Measurements from ENCODE around the gene PAPPA2. TPM values are rescaled to one million over a fixed set of nuclear protein-coding genes. Genes with fewer than 3 reads are reported as not detected.

The PAPPA2 gene
- total and polyA plus RNA-seq, 4 experiments from 2014 or later, result not detected

DNA sequence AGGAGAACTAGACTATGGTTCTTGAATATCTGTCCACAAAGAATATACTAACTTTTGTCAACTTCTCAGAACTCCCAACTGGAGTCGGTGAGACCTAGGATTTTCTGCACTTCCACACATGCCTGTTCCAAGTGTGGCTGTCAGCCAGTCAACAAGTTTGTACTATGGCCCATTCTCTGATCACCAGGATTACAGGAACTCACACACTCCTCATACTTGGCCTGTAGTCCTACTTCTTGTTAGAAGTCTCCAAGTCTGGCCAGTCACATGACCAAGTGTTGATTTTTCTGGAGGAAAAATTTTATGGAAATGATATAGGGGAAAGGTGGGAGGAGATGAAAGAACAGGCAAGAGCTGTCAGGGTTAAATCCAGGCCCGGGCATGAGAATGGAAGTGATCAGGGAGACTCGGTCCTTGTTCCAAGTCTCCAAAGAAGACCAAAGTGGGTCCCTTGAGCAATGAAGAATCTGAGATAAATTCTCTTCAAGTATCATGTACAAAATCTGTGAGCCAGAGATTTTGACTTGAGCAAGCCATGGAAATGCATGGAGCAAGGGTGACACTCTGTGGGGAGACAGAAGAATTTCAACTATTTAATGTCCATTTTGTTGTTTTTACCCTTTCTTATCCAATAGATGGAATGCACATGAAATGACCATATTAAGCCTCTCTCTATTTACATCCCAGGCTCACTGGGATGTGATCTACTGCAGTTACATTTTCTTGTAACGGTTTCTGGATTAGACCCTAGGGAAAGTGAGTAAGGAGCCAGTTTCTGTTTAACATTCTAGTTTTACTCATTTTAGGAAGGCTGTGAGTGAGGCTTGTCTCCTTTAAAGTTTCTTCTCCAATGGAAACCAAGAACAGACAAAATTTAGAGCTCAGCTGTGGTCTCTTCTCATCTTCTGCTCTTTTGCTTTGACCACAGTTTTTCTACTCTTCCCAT, 380.6 kb downstream of the PAPPA2 start:
- H3K4me3 Mint-ChIP-seq, result no peak overlapping the region
- peaks cover 1 to 3% of the 10 kb centered on the region in 2 donors for H3K27me3 Mint-ChIP-seq
- peaks cover 0 to 2% (median 0%) of the 10 kb centered on the region in 8 donors for H3K9me3 Mint-ChIP-seq
- no peaks in the 10 kb centered on the region for H3K9me3 ChIP-seq (ENCODE audit: control insufficient read depth in 1 of 2, low read length in 2 of 2)
- no peaks in the 10 kb centered on the region for H3K4me1 ChIP-seq (ENCODE audit: insufficient read depth, low read length)
- H3K36me3 Mint-ChIP-seq, result no peaks in the 10 kb centered on the region
- ChIA-PET CTCF (ENCODE audit: partially characterized antibody) (no interaction called here), POLR2A (ENCODE audit: partially characterized antibody) (no interaction called here)
- H3K4me1 Mint-ChIP-seq, result no peaks in the 10 kb centered on the region
- DNase-seq, result no peak
- intact Hi-C loops (cut with micrococcal nuclease), result no loop called here
- H3K27me3 ChIP-seq (ENCODE audit: insufficient read depth, low read length), result no peaks in the 10 kb centered on the region
- no peak overlapping the region for H3K27ac Mint-ChIP-seq
- H3K27ac ChIP-seq (ENCODE audit: low read depth, low read length), result no peak overlapping the region
- no peak overlapping the region for H3K4me3 ChIP-seq (ENCODE audit: low read length in 2 of 2)
- H3K36me3 ChIP-seq (ENCODE audit: insufficient read depth, low read length), result no peaks in the 10 kb centered on the region

- POLR2A ChIA-PET (ENCODE audit: partially characterized antibody), result no interaction called here
Observed at GRCh38 chr1:176847052-176847451, 384.1 kb downstream of the PAPPA2 start.

DNA sequence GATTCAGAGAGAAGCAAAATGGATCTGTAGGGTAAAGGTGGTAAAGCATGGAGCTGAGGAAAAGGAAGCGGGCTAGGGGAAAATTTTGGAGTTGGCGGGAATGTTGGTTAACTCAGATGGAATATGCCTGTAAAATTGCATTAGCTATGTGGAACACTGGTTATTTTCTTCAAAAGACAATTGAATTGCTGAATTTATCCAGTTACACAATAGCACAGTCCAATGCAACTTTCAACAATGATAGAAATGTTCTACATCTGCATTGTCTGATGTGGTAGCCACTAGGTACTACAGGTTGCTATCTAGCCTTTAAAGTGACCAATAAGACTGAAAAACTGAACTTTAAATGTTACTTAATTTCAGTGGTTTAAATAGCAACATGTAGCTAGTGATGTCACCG, 386.3 kb downstream of the PAPPA2 start:
- H3K4me1 Mint-ChIP-seq, result no peaks in the 10 kb centered on the region
- H3K27me3 Mint-ChIP-seq, result peaks cover 0 to 1% of the 10 kb centered on the region in 2 donors
- ChIA-PET POLR2A (ENCODE audit: partially characterized antibody) (no interaction called here), CTCF (ENCODE audit: partially characterized antibody) (no interaction called here)
- no peak for DNase-seq
- Histone ChIP-seq H3K4me1 (ENCODE audit: insufficient read depth, low read length) (no peaks in the 10 kb centered on the region), H3K36me3 (ENCODE audit: insufficient read depth, low read length) (no peaks in the 10 kb centered on the region), H3K4me3 (ENCODE audit: low read length in 2 of 2) (no peak overlapping the region), H3K9me3 (ENCODE audit: control insufficient read depth in 1 of 2, low read length in 2 of 2) (no peaks in the 10 kb centered on the region), H3K27me3 (ENCODE audit: insufficient read depth, low read length) (no peaks in the 10 kb centered on the region), H3K27ac (ENCODE audit: low read depth, low read length) (no peak overlapping the region)
- H3K9me3 Mint-ChIP-seq, result peaks cover 0 to 3% (median 0%) of the 10 kb centered on the region in 8 donors
- H3K4me3 Mint-ChIP-seq, result no peak overlapping the region
- H3K27ac Mint-ChIP-seq, result no peak overlapping the region
- intact Hi-C loops (cut with micrococcal nuclease), result no loop called here
- H3K36me3 Mint-ChIP-seq, result no peaks in the 10 kb centered on the region

More at GRCh38 chr1:176847052-176847451, 384.1 kb downstream of the PAPPA2 start:
- CTCF ChIA-PET (ENCODE audit: partially characterized antibody), result no interaction called here
- no peak overlapping the region for H3K27ac Mint-ChIP-seq
- no peak overlapping the region for H3K27ac ChIP-seq (ENCODE audit: low read depth, low read length)
- H3K27me3 Mint-ChIP-seq, result peaks cover 0 to 1% of the 10 kb centered on the region in 2 donors
- H3K36me3 ChIP-seq (ENCODE audit: insufficient read depth, low read length), result no peaks in the 10 kb centered on the region
- H3K4me3 Mint-ChIP-seq, result no peak overlapping the region
- H3K9me3 ChIP-seq (ENCODE audit: control insufficient read depth in 1 of 2, low read length in 2 of 2), result no peaks in the 10 kb centered on the region
- DNase-seq, result no peak
- no peak overlapping the region for H3K4me3 ChIP-seq (ENCODE audit: low read length in 2 of 2)
- H3K27me3 ChIP-seq (ENCODE audit: insufficient read depth, low read length), result no peaks in the 10 kb centered on the region
- intact Hi-C loops (cut with micrococcal nuclease), result no loop called here
- H3K9me3 Mint-ChIP-seq, result peaks cover 0 to 2% (median 0%) of the 10 kb centered on the region in 8 donors
- H3K4me1 Mint-ChIP-seq, result no peaks in the 10 kb centered on the region
- H3K36me3 Mint-ChIP-seq, result no peaks in the 10 kb centered on the region
- H3K4me1 ChIP-seq (ENCODE audit: insufficient read depth, low read length), result no peaks in the 10 kb centered on the region

DNA sequence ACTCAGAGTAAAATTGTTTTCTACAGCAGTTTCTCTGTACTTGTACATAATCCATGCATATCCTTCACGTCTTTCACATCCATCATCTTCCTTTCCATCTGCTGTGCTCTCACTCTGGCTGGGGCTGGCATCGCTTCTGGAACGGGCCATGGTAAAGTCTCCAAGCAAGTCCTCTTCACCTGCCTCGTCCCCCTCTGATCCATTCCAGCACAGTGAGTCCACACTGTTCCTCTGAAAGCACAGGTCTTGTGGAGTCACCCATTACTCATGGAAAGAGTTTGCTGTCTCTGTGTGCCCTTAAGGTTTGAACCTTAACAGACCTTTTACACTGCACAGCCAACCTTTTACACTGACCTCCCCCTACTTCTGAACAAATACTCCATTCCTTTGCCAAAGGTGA, 387.9 kb downstream of the PAPPA2 start:
- no peaks in the 10 kb centered on the region for H3K36me3 ChIP-seq (ENCODE audit: insufficient read depth, low read length)
- peaks cover 0 to 3% (median 0%) of the 10 kb centered on the region in 8 donors for H3K9me3 Mint-ChIP-seq
- no peak overlapping the region for H3K4me3 ChIP-seq (ENCODE audit: low read length in 2 of 2)
- no peaks in the 10 kb centered on the region for H3K9me3 ChIP-seq (ENCODE audit: control insufficient read depth in 1 of 2, low read length in 2 of 2)
- no peak for DNase-seq
- ChIA-PET CTCF (ENCODE audit: partially characterized antibody) (no interaction called here), POLR2A (ENCODE audit: partially characterized antibody) (no interaction called here)
- no peaks in the 10 kb centered on the region for H3K27me3 Mint-ChIP-seq
- H3K36me3 Mint-ChIP-seq, result no peaks in the 10 kb centered on the region
- no peaks in the 10 kb centered on the region for H3K27me3 ChIP-seq (ENCODE audit: insufficient read depth, low read length)
- no peaks in the 10 kb centered on the region for H3K4me1 Mint-ChIP-seq
- H3K27ac Mint-ChIP-seq, result no peak overlapping the region
- H3K4me1 ChIP-seq (ENCODE audit: insufficient read depth, low read length), result no peaks in the 10 kb centered on the region
- intact Hi-C loops (cut with micrococcal nuclease), result no loop called here
- no peak overlapping the region for H3K27ac ChIP-seq (ENCODE audit: low read depth, low read length)
- H3K4me3 Mint-ChIP-seq, result no peak overlapping the region

DNA sequence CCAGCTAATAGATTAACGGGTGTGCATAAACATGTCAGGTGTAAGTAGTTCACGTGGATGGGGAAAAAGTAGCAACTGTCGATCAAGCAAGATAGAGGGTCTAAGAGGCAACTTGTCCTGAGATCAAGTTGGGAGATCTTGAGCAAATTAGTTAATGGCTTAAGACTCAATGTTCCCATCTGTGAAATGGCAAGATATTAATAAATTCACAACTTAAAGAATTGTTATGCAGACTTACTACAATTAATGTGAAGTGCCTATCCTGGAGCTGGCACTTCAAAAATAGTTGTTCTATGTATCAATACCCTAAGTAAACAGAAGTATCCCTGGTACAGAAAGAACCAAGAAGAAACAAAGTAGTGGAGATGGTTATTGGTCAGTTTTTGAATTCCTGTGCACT, 389.1 kb downstream of the PAPPA2 start:
- no peak for DNase-seq
- CTCF ChIA-PET (ENCODE audit: partially characterized antibody), result no interaction called here
- Histone ChIP-seq H3K4me3 (ENCODE audit: low read length in 2 of 2) (no peak overlapping the region), H3K4me1 (ENCODE audit: insufficient read depth, low read length) (no peaks in the 10 kb centered on the region), H3K9me3 (ENCODE audit: control insufficient read depth in 1 of 2, low read length in 2 of 2) (no peaks in the 10 kb centered on the region), H3K27ac (ENCODE audit: low read depth, low read length) (no peak overlapping the region), H3K36me3 (ENCODE audit: insufficient read depth, low read length) (no peaks in the 10 kb centered on the region), H3K27me3 (ENCODE audit: insufficient read depth, low read length) (no peaks in the 10 kb centered on the region)
- POLR2A ChIA-PET (ENCODE audit: partially characterized antibody), result no interaction called here
- H3K4me1 Mint-ChIP-seq, result no peaks in the 10 kb centered on the region
- H3K36me3 Mint-ChIP-seq, result no peaks in the 10 kb centered on the region
- peaks cover 0 to 3% (median under 1%) of the 10 kb centered on the region in 8 donors for H3K9me3 Mint-ChIP-seq
- intact Hi-C loops (cut with micrococcal nuclease), result no loop called here
- no peak overlapping the region for H3K27ac Mint-ChIP-seq
- H3K27me3 Mint-ChIP-seq, result no peaks in the 10 kb centered on the region
- H3K4me3 Mint-ChIP-seq, result no peak overlapping the region

GRCh38 chr1:176853503-176853902, 390.5 kb downstream of the PAPPA2 start:
- Mint-ChIP-seq H3K27me3 (no peaks in the 10 kb centered on the region), H3K4me1 (no peaks in the 10 kb centered on the region), H3K36me3 (no peaks in the 10 kb centered on the region), H3K4me3 (no peak overlapping the region), H3K9me3 (peaks cover 0 to 3% (median under 1%) of the 10 kb centered on the region in 8 donors), H3K27ac (no peak overlapping the region)
- H3K4me1 ChIP-seq (ENCODE audit: insufficient read depth, low read length), result no peaks in the 10 kb centered on the region
- POLR2A ChIA-PET (ENCODE audit: partially characterized antibody), result no interaction called here
- H3K4me3 ChIP-seq (ENCODE audit: low read length in 2 of 2), result no peak overlapping the region
- intact Hi-C loops (cut with micrococcal nuclease), result no loop called here
- no peaks in the 10 kb centered on the region for H3K27me3 ChIP-seq (ENCODE audit: insufficient read depth, low read length)
- H3K36me3 ChIP-seq (ENCODE audit: insufficient read depth, low read length), result no peaks in the 10 kb centered on the region
- DNase-seq, result no peak
- no peaks in the 10 kb centered on the region for H3K9me3 ChIP-seq (ENCODE audit: control insufficient read depth in 1 of 2, low read length in 2 of 2)
- CTCF ChIA-PET (ENCODE audit: partially characterized antibody), result no interaction called here
- H3K27ac ChIP-seq (ENCODE audit: low read depth, low read length), result no peak overlapping the region

DNA sequence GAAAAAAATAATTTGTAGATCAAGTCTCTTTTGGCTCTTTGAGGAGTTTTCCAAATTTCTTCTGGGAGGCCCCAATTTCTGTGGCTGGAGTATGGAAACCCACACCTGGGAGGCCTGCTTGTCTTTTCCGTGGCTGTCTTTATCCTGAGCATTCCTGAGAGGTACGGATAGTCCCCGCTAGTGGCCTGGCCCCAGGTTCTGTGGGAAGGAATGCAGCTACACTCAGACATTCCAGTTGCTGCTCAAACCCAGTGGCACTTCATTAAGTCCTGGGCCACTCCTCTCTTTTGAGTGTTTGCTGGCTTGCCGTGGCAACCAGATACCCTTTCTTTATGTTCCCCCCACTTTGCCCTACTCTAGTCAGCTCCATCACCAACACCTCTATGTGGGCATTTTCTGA, 391.1 kb downstream of the PAPPA2 start:
- ChIA-PET POLR2A (ENCODE audit: partially characterized antibody) (no interaction called here), CTCF (ENCODE audit: partially characterized antibody) (no interaction called here)
- Mint-ChIP-seq H3K36me3 (no peaks in the 10 kb centered on the region), H3K9me3 (peaks cover 0 to 3% (median 0%) of the 10 kb centered on the region in 8 donors), H3K4me1 (no peaks in the 10 kb centered on the region), H3K27ac (no peak overlapping the region), H3K27me3 (no peaks in the 10 kb centered on the region), H3K4me3 (no peak overlapping the region)
- DNase-seq, result no peak
- Histone ChIP-seq H3K27me3 (ENCODE audit: insufficient read depth, low read length) (no peaks in the 10 kb centered on the region), H3K4me3 (ENCODE audit: low read length in 2 of 2) (no peak overlapping the region), H3K9me3 (ENCODE audit: control insufficient read depth in 1 of 2, low read length in 2 of 2) (no peaks in the 10 kb centered on the region), H3K36me3 (ENCODE audit: insufficient read depth, low read length) (no peaks in the 10 kb centered on the region), H3K4me1 (ENCODE audit: insufficient read depth, low read length) (no peaks in the 10 kb centered on the region), H3K27ac (ENCODE audit: low read depth, low read length) (no peak overlapping the region)
- intact Hi-C loops (cut with micrococcal nuclease), result no loop called here

Data from CD4-positive, alpha-beta memory T cell (primary cell).